HepG2 (cell line): ENCODE results near the gene TBL2. TPM values are rescaled to one million over a fixed set of nuclear protein-coding genes. Genes with fewer than 3 reads are reported as not detected.

Source experiments
- AFF4 ChIP-seq: sonication (generic); formaldehyde crosslinking; IDR thresholded peaks from 2 replicates; pipeline ENCODE4 v1.4.0; 2020; ENCODE audit warnings: missing genetic modification reagents
- CSRNP1 ChIP-seq: sonication (generic); formaldehyde crosslinking; IDR thresholded peaks from 2 replicates; pipeline ENCODE4 v1.8.1; 2023; ENCODE audit warnings: mild to moderate bottlenecking, missing genetic modification reagents
- FOXC1 ChIP-seq: sonication (generic); formaldehyde crosslinking; IDR thresholded peaks from 2 replicates; pipeline ENCODE4 v1.8.0; 2022; ENCODE audit warnings: mild to moderate bottlenecking, missing genetic modification reagents, borderline replicate concordance
- HMGA1 ChIP-seq: sonication (generic); formaldehyde crosslinking; conservative IDR thresholded peaks from 2 replicates; pipeline ENCODE4 v1.4.0; 2020; ENCODE audit warnings: missing genetic modification reagents
- PAWR ChIP-seq: sonication (generic); formaldehyde crosslinking; IDR thresholded peaks from 2 replicates; pipeline ENCODE4 v1.4.0; 2020; ENCODE audit warnings: missing genetic modification reagents, mild to moderate bottlenecking, borderline replicate concordance
- PBX2 ChIP-seq: IDR thresholded peaks from 2 replicates; pipeline ENCODE4 v1.6.1; 2016; ENCODE audit warnings: control low read depth
- SMYD3 ChIP-seq: sonication (generic); formaldehyde crosslinking; IDR thresholded peaks from 2 replicates; pipeline ENCODE4 v1.8.1; 2023; ENCODE audit warnings: mild to moderate bottlenecking, missing genetic modification reagents
- TCF12 ChIP-seq, 2 experiments: fragments of 450-650 bp in 1 of 2; sonication (generic) in 1 of 2; formaldehyde crosslinking in 1 of 2; IDR thresholded peaks; 2 replicates each; pipeline versions ENCODE4 v1.6.1 to v1.8.0; 2017 to 2022; ENCODE audit warnings: antibody characterized with exemption in 1 of 2, mild to moderate bottlenecking in 1 of 2, missing genetic modification reagents in 1 of 2, moderate library complexity in 1 of 2
- ZNF142 ChIP-seq: sonication (generic); formaldehyde crosslinking; IDR thresholded peaks from 2 replicates; pipeline ENCODE4 v1.4.0; 2020; ENCODE audit warnings: missing genetic modification reagents
- ZNF30 ChIP-seq: sonication (generic); formaldehyde crosslinking; IDR thresholded peaks from 2 replicates; pipeline ENCODE4 v1.5.0; 2020; ENCODE audit warnings: mild to moderate bottlenecking, missing genetic modification reagents
- ZNF7 ChIP-seq: IDR thresholded peaks from 2 replicates; pipeline ENCODE4 v1.6.1; 2016; ENCODE audit warnings: missing biosample characterization, missing genetic modification reagents
- ZNF704 ChIP-seq: sonication (generic); formaldehyde crosslinking; IDR thresholded peaks from 2 replicates; pipeline ENCODE4 v1.8.1; 2023; ENCODE audit warnings: mild to moderate bottlenecking, inconsistent platforms, moderate library complexity, missing genetic modification reagents, borderline replicate concordance
- ZNF770 ChIP-seq: sonication (generic); formaldehyde crosslinking; IDR thresholded peaks from 2 replicates; pipeline ENCODE4 v1.5.0; 2020; ENCODE audit warnings: mild to moderate bottlenecking, missing genetic modification reagents
- polyA plus RNA-seq, 8 experiments: library from polyadenylated mRNA; depleted of rRNA in 3 of 8; stranded (reverse) in 7 of 8; unstranded in 1 of 8; fragments of >200 nt; fragmentation: Illumina TruSeq in 4 of 8; extraction: Trizol in 4 of 8; gene quantifications; 2 replicates each; pipeline versions ENCODE4 v1.2.1 to v1.2.3, GENCODE V29; 2011 to 2016; ENCODE audit warnings: low read depth in 4 of 8, missing spikeins in 1 of 8, mixed read lengths in 1 of 8; ENCODE audit not compliant: insufficient read depth in 1 of 8
- total RNA-seq, 5 experiments: library from RNA; depleted of rRNA; stranded (reverse); fragments of >200 nt; fragmentation: Illumina TruSeq; extraction: Trizol; gene quantifications; 2 replicates each; pipeline ENCODE4 v1.2.3, GENCODE V29; 2016; ENCODE audit warnings: low read depth in 1 of 5

Gene TBL2
- total and polyA plus RNA-seq, 2 of the 13 experiments (the other 11 are each of a cell fraction or from before 2014, with no cell fraction given): 43.4 to 47.2 TPM

- TF ChIP-seq CSRNP1 (CRISPR knock-in tag): no peak
- TF ChIP-seq ZNF30: no peak
- peak; percentile 2; the same call in 1 of the 2 replicates for TF ChIP-seq FOXC1 (CRISPR knock-in tag)
- TF ChIP-seq ZNF770: peak; percentile 56; the same call in 1 of the 2 replicates
- TF ChIP-seq PAWR (CRISPR knock-in tag): 0 out of 2 replicates have a peak, but pooled peaks have one; percentile 12
- TF ChIP-seq PBX2: no peak
- no peak for TF ChIP-seq ZNF7 (CRISPR knock-in tag)
- no peak for TF ChIP-seq ZNF142 (CRISPR knock-in tag)
- TF ChIP-seq ZNF704 (CRISPR knock-in tag): no peak
- no peak for TF ChIP-seq HMGA1 (CRISPR knock-in tag)
- TF ChIP-seq TCF12 (IDR thresholded peaks at IDR 0.05): no peak
- TF ChIP-seq TCF12 (CRISPR knock-in tag; IDR thresholded peaks at IDR 0.05): no peak
- no peak for TF ChIP-seq AFF4
- no peak for TF ChIP-seq SMYD3 (CRISPR knock-in tag)
Observed at GRCh38 chr7:73624669-73625001, 46.3 kb upstream of the TBL2 start (continued).
